Measurements from ENCODE around the gene SPATA13.

GRCh38 chr13:24288870-24289269 is 128.3 kb downstream of the SPATA13 start:
- TF ChIP-seq GATA3 (IDR thresholded peaks at IDR 0.05; ENCODE audit: low read depth, low read length) = no peak
- TF ChIP-seq GATA2 (IDR thresholded peaks at IDR 0.05; ENCODE audit: low read depth, low read length) = no peak

Measured in SH-SY5Y (cell line).